GM18909 (cell line): ENCODE data around the gene PDF.
"Not testable (repeated sequence)": the region's sequence is repeated elsewhere in the genome, so short reads cannot be mapped to it uniquely, and the experiment has no call there.

Experiments used
- ATAC-seq: cut with Tn5 transposase; IDR thresholded peaks from one replicate; pipeline ENCODE4 v1.9.1; 2021; ENCODE audit warnings: mild to moderate bottlenecking; ENCODE audit not compliant: unreplicated experiment, poor library complexity

PDF gene, protein sequence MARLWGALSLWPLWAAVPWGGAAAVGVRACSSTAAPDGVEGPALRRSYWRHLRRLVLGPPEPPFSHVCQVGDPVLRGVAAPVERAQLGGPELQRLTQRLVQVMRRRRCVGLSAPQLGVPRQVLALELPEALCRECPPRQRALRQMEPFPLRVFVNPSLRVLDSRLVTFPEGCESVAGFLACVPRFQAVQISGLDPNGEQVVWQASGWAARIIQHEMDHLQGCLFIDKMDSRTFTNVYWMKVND

GRCh38 chr16:69330286-69331109 is at the start of gene PDF:
PDF (minus strand) TSS chr16:69330588; CDS start chr16:69330570, 18 bp downstream.
- peak; percentile 95 for ATAC-seq

DNA sequence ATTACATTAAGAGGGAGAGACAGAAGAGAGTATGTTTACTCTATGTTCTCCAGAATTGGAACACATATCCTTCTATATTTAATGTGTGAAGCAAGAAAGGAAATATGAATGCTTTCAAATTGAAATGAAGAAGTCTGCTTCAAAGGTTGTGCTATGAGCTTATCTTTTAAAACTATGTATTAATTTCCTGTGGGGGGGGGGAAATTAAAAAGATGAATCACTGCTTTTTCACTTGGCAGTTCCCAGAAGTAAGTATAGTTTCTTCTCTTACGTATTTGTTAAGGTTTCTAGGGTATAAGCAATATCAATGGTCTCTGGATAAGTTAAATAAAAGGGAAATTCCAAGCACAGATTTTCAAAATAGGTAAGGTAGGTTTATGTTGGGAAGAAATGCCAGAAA is 48.4 kb upstream of the PDF start:
- ATAC-seq = no peak

- ATAC-seq = no peak
Observed at GRCh38 chr16:69378036-69378435, 47.6 kb upstream of the PDF start.

GRCh38 chr16:69376393-69377059 is 46.1 kb upstream of the PDF start:
- ATAC-seq = no peak

- no peak for ATAC-seq
Observed at GRCh38 chr16:69373019-69373418, 42.6 kb upstream of the PDF start.

DNA sequence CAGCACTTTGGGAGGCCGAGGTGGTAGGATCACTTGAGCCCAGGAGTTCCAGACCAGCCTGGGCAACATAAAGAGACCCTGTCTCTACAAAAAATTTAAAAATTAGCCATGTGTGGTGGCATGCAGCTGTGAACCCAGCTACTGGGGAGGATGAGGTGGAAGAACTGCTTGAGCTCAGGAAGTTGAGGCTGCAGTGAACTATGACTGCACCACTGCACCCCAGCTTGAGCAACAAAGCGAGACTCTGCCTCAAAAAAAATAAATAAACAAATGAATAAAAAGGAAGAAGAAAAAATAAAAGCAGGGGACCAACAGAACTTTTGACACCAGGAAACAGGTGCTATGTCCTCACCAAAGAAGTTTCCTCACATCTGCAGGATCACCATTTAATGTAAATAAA is 41.2 kb upstream of the PDF start:
- no peak for ATAC-seq

DNA sequence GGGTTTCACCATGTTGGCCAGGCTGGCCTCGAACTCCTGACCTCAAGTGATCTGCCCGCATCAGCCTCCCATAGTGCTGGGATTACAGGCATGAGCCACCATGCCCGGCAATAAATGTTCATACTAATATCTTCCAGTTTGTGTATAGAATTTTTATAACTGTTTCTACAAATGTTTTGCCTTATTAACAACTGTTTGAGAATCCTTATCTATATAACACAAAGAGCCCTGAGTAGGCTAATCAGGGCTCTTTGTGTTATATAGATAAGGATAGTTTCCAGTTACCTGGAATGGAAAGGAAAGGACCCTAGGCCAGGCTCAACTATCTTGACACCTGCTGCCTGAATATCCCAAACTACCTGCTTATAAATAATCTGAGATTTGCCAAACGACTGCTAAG is 38.5 kb upstream of the PDF start:
- no peak for ATAC-seq

DNA sequence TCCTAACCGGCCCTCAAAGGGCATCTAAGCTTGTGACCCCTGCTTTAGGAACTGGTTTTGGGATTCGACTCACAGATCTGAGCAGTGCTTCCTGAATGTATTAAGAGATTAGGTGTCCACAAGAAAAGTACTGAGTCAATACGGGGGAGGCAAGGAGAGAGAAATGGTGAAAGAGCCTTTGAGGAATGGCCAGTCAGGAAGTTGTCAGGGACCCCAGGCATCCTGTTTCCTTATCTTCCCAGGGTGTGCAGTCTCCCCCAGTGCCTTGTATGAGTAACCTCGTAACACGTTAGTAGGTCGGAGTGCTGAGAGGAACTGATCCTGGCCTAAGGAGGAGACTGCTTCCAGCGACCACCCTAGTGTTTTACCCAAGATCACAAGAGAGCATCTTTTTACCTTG is 37.6 kb upstream of the PDF start:
- ATAC-seq = no peak

GRCh38 chr16:69366431-69366830 is 36.0 kb upstream of the PDF start:
- ATAC-seq = no peak

GRCh38 chr16:69365901-69366300 is 35.5 kb upstream of the PDF start:
- no peak for ATAC-seq

- no peak for ATAC-seq
Observed at GRCh38 chr16:69364088-69364487, 33.7 kb upstream of the PDF start.

DNA sequence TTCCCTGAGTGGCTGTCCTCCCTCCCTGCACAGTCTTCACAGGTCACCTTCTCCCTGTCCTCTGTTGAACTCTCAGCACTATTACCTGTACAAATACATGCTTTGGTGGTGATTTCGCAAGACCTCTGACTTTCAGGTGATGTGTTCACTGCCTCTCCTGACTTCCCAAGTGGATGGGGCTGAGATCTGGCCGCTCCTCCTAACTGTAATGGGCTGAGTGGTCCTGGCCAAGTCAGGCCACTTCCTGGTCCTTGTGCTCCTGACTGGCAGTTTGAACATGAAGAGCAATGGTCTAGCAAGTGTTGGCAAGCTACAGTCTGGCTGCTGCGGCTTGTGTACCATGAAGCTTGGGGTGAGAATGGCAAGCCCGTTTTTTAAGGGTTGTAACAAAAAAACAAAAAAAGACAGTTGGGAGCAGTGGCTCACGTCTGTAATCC is 32.9 kb upstream of the PDF start:
- no peak for ATAC-seq

GRCh38 chr16:69360070-69360469 is 29.7 kb upstream of the PDF start:
- ATAC-seq = not testable (repeated sequence)

DNA sequence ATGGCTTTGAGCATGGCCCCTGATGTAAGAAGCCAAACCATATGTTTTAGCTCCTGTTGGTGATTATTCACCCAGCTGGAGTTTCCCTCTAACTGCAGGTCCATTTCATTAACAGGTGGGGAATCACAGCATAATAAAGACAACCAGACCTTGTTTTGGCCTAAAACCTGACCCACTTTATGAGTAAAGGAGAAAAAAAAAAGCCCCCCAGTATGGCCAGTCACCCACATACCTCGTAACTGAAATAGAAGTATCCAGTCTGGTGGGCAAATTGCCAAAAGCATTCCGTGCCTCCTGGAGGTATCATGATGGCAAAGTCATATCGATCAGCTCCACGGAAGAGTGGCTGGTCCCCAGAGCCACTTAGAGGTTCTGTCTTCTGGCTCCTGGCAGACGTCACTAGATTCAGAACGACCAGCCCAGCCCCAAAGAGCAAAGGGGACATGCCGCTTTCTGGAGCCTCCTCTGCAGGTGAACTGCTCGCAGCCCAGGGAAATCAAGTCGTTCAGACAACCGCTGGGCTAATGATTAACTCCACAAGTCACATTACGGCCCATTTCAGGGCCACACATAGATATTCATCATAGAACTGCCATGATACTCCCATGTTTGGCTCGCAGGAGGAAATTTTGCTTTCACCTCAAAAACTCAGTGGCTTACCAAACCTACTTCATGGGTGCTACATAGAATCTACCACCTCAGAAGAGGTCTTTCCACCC is 21.1 kb upstream of the PDF start, which contains the start of gene TMED6:
TSS of gene TMED6 (minus strand) at position 478 of the 719 bp plus-strand sequence. CDS start at position 445, 33 bp downstream.
- ATAC-seq = no peak

GRCh38 chr16:69350536-69351133 is 20.2 kb upstream of the PDF start:
- ATAC-seq = no peak

DNA sequence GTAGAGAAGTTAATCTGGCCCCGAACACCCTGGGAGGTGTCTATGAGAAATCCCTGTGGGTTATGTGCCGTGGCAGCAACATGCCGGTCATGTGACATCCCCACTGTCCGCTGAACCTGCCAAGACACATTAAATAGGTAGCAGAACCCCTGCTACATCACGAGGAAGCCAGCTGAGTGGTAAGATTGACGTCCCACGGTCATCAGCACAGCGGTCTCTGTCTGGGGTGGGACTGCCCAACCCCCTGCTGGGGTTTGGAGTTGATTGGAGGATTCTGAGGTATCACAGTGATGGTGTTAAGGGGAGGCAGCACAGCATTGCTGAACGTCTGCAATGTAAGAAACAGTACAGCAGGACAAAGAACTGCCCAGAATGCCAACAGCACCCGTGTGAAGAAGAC is 19.1 kb upstream of the PDF start:
- no peak for ATAC-seq

DNA sequence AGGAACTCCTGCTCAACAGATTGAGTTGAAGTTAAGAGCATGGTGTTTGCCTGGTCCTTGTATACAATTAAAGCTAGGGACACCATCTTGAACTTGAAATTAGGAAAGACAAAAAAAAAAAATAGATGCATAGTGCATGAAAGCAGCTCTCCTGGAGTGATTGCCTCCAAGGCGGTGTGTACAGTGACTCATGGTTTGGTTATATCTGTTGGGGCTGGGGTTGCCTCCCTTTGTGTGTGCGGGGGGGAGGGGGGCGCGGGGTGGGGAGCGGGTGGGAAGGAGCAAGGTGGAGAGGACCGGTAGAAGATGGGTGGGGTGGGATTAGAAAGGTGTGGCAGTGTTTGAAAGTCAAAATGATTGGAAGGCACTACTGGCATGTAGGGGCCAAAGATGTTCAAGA is 17.8 kb upstream of the PDF start:
- ATAC-seq = no peak

- no peak for ATAC-seq
Observed at GRCh38 chr16:69346683-69347082, 16.3 kb upstream of the PDF start.

DNA sequence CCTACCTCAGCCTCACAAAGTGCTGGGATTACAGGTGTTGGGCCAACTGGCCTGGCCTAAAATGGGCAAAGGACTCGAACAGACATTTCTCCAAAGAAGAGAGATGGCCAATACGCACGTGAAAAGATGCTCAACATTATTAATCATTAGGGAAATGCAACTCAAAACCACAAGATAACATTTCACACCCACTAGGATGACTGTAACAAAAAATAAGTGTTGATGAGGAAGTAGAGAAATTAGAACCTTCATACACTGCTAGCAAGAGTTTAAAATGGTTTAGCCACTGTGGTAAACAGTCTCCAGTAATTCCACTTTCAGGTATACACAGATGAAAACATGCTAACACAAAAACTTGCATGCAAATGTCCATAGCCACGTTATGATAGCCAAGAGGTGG is 15.5 kb upstream of the PDF start:
- no peak for ATAC-seq

GRCh38 chr16:69344171-69344570 is 13.8 kb upstream of the PDF start:
- no peak for ATAC-seq
